ENCODE data around the gene ERG28.

DNA sequence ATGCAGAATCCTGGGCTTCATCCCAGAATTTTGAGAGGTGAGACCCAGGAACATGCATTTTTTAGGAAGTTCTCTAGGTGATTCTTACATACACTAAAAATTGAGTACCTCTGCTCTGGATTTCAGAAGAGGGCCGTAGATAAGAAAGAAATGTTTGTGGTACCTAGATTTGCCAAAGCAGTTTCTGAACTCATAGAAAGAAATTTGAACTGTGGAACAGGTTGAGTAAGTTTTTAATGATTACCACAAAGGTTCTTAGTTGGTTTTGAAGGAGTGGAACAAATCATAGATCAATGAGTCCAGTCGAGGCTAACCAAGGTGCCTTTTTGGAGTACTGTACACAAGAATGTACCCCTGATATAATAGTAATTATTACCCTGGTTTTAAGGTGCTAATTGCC lies 25.2 kb upstream of the ERG28 start:
- TF ChIP-seq, protein P1, sequence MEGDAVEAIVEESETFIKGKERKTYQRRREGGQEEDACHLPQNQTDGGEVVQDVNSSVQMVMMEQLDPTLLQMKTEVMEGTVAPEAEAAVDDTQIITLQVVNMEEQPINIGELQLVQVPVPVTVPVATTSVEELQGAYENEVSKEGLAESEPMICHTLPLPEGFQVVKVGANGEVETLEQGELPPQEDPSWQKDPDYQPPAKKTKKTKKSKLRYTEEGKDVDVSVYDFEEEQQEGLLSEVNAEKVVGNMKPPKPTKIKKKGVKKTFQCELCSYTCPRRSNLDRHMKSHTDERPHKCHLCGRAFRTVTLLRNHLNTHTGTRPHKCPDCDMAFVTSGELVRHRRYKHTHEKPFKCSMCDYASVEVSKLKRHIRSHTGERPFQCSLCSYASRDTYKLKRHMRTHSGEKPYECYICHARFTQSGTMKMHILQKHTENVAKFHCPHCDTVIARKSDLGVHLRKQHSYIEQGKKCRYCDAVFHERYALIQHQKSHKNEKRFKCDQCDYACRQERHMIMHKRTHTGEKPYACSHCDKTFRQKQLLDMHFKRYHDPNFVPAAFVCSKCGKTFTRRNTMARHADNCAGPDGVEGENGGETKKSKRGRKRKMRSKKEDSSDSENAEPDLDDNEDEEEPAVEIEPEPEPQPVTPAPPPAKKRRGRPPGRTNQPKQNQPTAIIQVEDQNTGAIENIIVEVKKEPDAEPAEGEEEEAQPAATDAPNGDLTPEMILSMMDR (IDR thresholded peaks at IDR 0.05; ENCODE audit: insufficient read depth, low read length): no peak
- TF ChIP-seq POLR2AphosphoS5 (IDR thresholded peaks at IDR 0.05; ENCODE audit: low read depth): no peak

All from HL-60 (cell line).